ENCODE results near the gene RAET1G.

GRCh38 chr6:149891259-149891658, 31.7 kb downstream of the RAET1G start:
- TF ChIP-seq TFAP4 (IDR thresholded peaks at IDR 0.05; ENCODE audit: borderline replicate concordance, low read depth) (no peak), ESRRA (CRISPR knock-in tag; IDR thresholded peaks at IDR 0.05; ENCODE audit: low read depth) (no peak), JUNB (CRISPR knock-in tag; IDR thresholded peaks at IDR 0.05; ENCODE audit: borderline replicate concordance) (no peak), ZNF768 (CRISPR knock-in tag; IDR thresholded peaks at IDR 0.05) (no peak), ZSCAN25 (CRISPR knock-in tag; IDR thresholded peaks at IDR 0.05) (no peak), NFIC (IDR thresholded peaks at IDR 0.05; ENCODE audit: low read length) (no peak), HMGXB4 (CRISPR knock-in tag; IDR thresholded peaks at IDR 0.05; ENCODE audit: borderline replicate concordance in 1 of 2, low read depth in 1 of 2) (no peak), KLF9 (CRISPR knock-in tag; IDR thresholded peaks at IDR 0.05; ENCODE audit: low read depth) (no peak), MEIS2 (CRISPR knock-in tag; IDR thresholded peaks at IDR 0.05) (no peak)
